Stimulated activated naive CD4-positive, alpha-beta T cell (primary cell): ENCODE results near the gene MRAP2.

Experiments
- DNase-seq, 6 experiments: peaks; one replicate each; lab custom pipeline; 2025; lab: John Stamatoyannopoulos, UW

Gene MRAP2

DNA sequence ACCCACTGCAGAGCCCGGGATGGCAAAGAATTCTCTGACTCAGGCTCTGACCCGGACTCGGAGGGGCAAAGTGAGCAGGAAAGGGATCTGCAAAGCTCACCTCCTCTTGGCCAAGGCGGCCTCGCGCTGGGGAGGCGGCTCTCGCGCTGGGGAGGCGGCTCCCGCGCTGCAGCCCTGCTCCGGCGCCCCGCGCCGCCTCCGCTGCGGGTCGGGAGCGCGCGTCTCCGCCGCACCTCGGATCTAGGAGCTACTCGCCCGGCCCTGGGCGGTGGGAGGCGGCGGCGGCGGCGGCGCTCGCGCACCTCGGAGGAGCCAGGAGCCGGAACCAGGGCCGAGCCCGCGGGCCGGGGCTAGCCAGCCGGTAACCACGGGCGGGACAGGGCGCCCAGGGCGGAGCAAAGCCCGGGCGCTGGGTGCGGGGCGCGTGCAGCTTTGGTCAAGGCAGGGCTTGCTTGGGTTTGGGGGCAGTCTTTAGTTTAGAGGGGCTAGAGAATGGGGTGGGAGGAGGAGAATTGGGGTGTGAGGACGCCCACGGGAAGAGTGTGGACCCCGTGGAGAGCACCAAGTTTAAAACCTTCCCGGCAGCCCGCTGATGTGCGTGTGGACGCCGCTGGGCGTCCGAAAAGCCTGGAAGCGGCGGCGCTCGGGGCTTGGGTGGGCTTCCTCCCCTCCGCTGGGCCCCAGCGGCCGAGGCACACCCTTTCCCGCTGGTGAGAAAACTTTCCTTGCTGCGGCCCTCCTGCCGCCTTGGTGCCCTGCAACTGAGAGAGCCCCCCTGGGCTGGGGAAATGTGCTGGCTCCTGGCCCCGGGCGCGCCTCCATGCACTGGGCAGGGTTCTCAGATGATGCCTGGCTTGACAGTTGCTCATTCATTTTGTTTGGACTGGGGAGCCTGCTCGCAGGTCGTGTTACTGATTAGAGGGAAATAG is at the start of gene MRAP2:
TSS of gene MRAP2 (plus strand) at position 250 of the 929 bp plus-strand sequence. CDS start 21,547 bp downstream, outside the sequence.
- peak in 1 of 6 experiments; percentile 2 for DNase-seq

DNA sequence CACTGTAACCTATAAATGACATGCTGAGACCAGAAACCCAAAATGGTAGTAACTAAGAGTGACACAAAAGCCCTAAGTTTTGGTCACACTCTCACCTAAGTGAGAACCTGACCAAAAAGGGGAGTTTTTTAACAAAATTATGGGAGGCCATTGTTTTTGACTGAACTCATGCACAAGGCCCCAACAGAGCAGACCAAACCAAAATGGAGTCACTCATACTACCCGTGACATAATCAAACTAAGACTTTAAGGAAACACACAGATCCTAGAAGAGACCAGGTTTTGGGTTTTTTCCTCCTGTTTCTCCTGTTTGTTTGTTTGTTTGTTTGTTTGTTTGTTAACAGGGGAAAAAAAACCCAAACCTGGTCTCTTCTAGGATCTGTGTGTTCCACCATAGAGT is 49.2 kb upstream of the MRAP2 start:
- DNase-seq, result no peak

DNA sequence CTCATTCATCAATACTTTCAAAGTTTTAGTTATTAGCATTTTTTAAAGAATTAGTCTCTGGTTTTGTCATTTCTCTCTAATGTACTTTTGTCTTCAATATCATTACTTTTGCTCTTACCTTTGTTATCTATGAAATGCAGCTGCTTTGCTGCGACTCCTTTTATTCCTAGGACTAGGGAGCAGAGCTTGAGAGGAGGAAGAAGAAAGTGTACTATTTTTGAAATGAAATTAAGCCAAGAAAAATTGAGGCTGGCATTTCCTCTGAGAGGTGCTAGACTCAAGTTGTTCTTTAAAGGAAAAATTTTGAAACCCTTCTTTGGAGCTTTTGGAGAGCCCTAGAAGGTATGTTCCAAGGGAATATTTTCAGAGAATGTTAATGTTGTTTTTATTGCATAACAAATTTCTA is 48.3 kb upstream of the MRAP2 start:
- DNase-seq, result no peak

- DNase-seq, result no peak
These were observed 47.9 kb upstream of the MRAP2 start for GRCh38 chr6:83985715-83986114.

DNA sequence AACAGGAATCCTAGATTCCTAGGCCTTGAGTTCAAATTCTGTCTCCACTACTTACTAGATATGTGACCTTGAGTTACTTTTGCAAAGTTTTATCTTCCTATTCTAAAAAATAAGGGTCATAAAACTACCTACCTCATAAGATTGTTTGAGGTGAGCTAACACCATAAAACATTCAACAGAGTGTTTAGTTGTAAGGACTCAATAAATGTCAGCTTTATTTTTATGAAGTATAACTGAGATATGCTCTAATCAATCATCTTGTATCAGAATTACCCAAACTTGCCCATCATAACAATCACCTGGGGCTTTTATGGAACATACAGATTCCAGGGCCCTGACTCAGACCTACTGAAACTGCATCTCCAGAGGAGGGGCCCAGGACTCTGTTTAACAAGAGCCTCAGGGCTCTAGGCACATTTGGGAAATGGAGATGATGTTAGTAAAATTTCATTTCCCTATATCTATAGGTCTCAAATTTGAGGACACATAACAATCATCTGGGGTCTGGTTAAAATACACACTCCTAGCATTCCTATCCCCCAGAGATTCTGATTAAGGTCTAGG is 35.5 kb upstream of the MRAP2 start:
- DNase-seq, result no peak

GRCh38 chr6:84001119-84001518 is 32.5 kb upstream of the MRAP2 start:
- no peak for DNase-seq

DNA sequence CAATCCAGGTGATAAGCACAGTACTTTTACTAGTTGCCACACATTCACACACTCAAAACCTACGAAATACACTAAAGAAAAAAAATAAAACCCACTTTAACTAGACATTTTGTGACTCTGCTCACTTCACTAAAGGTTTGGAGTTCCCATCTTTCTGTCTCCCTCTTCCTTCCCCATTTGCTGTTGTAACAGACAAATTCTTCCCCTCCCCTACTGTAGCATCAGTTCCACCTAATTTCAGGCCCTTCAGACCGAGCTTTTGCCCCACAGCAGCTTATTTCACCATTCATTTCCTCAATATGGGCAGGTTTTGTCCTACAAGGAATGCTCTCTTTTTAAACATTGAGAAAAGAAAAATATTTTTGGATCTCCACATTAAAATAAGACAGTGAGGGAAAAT is 31.3 kb upstream of the MRAP2 start:
- no peak for DNase-seq

DNA sequence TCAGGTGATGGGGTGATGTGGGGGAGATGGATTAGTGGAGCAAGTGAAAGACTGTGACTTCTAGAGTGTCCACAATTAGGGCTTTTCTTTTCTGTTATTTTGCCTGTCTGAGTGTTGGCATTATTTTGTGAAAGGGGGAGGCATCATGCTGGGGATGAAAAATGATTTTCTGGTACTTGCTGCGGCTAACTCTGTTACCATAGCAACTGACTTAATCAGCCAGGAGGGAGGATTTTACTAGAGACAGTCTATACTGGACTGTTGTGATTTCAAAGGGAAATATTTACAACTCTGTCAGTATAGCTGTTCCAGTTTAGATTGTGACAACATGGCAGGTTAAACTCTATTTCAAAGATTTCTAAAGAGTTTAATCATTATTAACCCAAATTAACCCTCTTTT is 30.4 kb upstream of the MRAP2 start:
- DNase-seq, result no peak

GRCh38 chr6:84003654-84004053 is 29.9 kb upstream of the MRAP2 start:
- no peak for DNase-seq

GRCh38 chr6:84007871-84008270 is 25.7 kb upstream of the MRAP2 start:
- no peak for DNase-seq

- DNase-seq, result no peak
These were observed 20.2 kb upstream of the MRAP2 start for GRCh38 chr6:84013354-84013753.

DNA sequence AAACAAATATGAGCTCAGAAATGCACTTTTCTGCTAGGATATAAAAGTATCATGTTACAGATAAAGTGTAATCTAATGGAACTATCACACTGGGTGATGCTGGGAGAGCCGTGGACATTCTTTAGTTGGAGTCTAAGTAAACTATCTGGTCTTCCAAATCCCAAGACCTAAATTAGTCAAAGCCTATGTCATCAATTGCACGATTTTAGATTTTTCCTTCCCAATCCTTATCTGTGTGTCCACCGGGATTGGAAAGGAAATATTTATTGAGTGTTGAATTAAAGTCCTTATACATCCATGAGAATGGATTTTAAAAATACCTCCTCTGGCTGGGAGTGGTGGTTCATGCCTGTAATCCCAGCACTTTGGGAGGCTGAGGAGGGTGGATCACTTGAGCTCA is 19.6 kb upstream of the MRAP2 start:
- no peak for DNase-seq

- DNase-seq, result no peak
These were observed 17.5 kb upstream of the MRAP2 start for GRCh38 chr6:84016029-84016428.

DNA sequence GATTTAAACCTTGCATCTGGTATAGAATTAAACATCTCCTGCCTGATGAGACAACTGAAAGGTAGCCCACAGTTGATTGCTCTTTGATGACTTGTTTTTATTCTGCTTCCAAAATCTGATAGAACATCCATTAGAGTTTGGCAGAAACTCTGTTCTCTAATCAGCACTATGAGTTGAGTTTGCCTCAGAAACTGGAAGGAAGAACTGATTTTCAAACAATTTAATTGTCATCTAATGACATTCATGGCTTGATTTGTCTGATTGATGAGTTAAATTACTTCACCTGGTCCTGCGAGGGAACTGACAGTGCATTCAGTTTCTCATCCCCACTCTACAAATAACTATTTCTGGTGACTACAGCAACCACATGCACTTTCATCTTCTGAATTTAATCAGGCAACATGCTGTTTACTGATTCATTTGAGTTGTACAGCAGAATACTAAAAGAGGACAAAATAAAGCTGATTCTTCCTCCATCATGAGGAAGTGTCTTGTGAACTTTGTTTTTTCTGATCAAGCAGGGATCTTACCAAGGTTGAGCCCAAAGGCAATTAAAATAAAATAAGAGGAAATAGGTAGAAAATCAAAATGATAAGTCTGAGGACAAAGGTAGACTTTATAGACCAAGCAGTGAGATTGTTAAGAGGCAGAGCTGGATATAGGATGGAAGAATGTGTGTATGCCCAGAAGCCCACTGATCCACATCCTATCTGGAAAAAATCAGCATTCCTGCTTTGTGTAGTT is 15.7 kb upstream of the MRAP2 start:
- DNase-seq, result no peak

GRCh38 chr6:84018453-84019061 is 15.0 kb upstream of the MRAP2 start:
- DNase-seq, result no peak

DNA sequence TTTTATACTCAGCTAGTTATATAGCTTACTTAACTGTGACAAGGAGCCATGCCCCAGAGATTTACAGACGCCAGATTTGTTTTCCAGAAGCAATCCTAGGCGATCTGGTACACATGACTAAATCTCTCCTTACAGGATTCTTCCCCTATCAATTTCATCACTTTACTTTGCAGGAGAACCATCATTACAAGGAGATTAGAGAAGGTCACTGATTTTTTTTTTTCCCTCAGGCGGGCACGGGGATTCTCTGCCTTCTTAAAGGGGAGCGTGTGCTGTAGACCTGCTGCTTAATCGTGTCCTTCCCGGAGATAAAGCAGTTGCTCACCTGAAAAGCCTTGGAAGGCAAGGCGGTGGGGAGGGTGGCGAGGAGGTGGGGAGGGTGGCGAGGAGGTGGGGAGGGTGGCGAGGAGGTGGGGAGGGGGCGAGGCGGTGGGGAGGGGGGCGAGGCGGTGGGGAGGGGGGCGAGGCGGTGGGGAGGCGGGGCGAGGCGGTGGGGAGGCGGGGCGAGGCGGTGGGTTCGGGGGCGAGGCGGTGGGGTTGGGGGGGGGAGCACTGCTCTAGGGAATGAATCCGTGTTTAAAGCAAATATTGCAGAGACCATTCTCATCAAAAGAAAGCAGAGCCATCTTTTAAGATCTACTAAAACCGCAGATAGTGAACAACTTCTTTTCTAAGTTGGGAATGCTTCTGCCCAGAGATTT is 14.3 kb upstream of the MRAP2 start:
- DNase-seq, result no peak

GRCh38 chr6:84019842-84020211 is 13.7 kb upstream of the MRAP2 start:
- DNase-seq, result no peak

DNA sequence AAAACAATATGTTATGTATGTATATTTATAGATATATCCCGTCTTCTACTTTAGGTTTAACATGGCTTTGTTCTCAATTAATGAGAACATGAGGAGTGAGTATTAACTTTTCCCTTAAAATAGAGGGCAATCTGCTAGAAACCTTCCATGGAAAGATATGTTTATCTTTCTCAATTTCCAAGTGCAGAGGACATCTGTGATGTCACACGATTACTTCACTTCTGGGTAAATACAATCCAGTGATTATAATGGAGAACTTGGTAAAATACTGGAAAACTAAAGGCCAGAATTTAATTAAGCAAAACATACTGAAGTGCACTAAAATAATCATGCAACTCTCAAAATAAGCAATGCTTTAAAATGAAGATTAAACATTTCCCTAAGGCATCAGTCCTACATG is 11.9 kb upstream of the MRAP2 start:
- DNase-seq, result no peak

DNA sequence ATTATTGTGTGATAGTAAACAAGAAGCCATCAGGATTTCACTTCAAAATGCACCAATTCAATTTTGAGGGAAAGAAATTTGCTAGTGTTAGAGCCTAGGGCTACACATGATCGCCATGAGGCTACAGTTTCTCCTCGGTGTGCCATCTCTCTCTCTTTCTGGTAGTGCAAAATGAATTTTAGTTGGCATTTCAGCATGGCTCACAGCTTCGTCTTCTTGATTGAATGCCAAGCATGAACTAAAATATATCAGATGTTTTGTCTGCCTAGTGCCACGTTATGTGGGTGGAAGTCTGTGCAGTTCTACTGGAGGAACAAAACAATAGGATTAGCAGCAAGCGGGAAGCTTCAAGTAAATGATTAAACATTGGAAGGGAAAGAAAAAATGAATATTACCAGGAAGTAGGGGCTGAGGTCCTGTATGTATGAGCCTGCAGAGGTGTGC is 6.8 kb upstream of the MRAP2 start:
- no peak for DNase-seq

- no peak for DNase-seq
These were observed 6.0 kb upstream of the MRAP2 start for GRCh38 chr6:84027340-84028181.

DNA sequence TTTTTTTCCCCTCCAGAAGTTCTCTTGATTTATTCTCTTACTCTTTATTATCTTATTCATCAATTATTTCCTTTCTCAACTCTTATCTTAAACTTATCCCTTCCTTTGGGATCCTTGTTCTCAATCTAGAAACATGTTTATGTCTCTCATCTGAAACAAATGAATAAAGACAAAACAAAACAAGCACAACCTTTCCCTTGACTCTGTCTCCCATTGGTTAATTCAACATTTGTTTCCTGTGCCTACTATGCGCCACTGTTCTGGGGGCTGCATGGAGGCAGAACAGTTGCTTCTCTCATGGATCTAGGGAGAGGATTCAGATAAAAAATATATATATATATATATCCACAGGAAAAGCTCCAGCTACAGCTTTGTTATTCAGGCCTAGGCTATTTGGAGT is 5.2 kb upstream of the MRAP2 start:
- no peak for DNase-seq
